Prostate gland (tissue), 2 donors: Measurements from ENCODE around the gene RHOT2. TPM values are rescaled to one million over a fixed set of nuclear protein-coding genes. Genes with fewer than 3 reads are reported as not detected.

ENCODE experiments used
- DNase-seq: peaks from one replicate; pipeline ENCODE4 v3.0.0-alpha.2; 2019; ENCODE audit warnings: low spot score
- H3K27ac ChIP-seq, 2 donors: fragments of 200-600 bp; sonication (generic); 2 replicates each; pipeline ENCODE4 v1.5.1; 2017 to 2019
- H3K27me3 ChIP-seq: fragments of 200-600 bp; sonication (generic); replicated peaks from 2 replicates; pipeline ENCODE4 v1.5.1; 2019; ENCODE audit not compliant: insufficient read depth
- H3K36me3 ChIP-seq, 2 donors: fragments of 200-600 bp; sonication (generic); 1 replicate in 1 of 2; 2 replicates in 1 of 2; pipeline versions ENCODE4 v1.5.1 to v1.8.1; 2017 to 2019
- H3K4me1 ChIP-seq: fragments of 200-600 bp; sonication (generic); replicated peaks from 2 replicates; pipeline ENCODE4 v1.5.1; 2019
- H3K4me3 ChIP-seq, 2 donors: fragments of 200-600 bp; sonication (generic); 2 replicates each; pipeline ENCODE4 v1.5.1; 2017 to 2019
- H3K9me3 ChIP-seq: fragments of 200-600 bp; sonication (generic); 2 replicates; pipeline ENCODE4 v1.5.1; 2017
- CTCF ChIP-seq, 4 experiments: fragments of 200-600 bp in 2 of 4; fragments of 450-650 bp in 2 of 4; sonication (generic) in 2 of 4; IDR thresholded peaks; 1 replicate in 3 of 4; 2 replicates in 1 of 4; pipeline ENCODE4 v1.5.1; 2016 to 2019; ENCODE audit warnings: antibody characterized with exemption in 4 of 4, mild to moderate bottlenecking in 2 of 4, moderate library complexity in 2 of 4
- POLR2A ChIP-seq: fragments of 450-650 bp; IDR thresholded peaks from one replicate; pipeline ENCODE4 v1.6.1; 2016; ENCODE audit warnings: antibody characterized with exemption, mild to moderate bottlenecking
- POLR2AphosphoS5 ChIP-seq: sonication (generic); formaldehyde crosslinking; IDR thresholded peaks from one replicate; pipeline ENCODE4 v1.6.1; 2017; ENCODE audit warnings: antibody characterized with exemption
- WGBS: methylation state at CpG from one replicate; pipeline ENCODE4 v1.1.5; 2018; 5-methylcytosine and 5-hydroxymethylcytosine counted together
- intact Hi-C: fragments of 100-400 bp; cut with DNase I; formaldehyde crosslinking; loops from one replicate; pipeline ENCODE4 v1.14.2; 2022
- total RNA-seq, 2 donors: library from RNA; depleted of rRNA; stranded (reverse); fragments of >200 nt; gene quantifications; one replicate each; pipeline ENCODE4 v1.1.0, GENCODE V29; 2016

RHOT2 gene
- total RNA-seq, 2 donors from 2014 or later, result 101 to 169 TPM

- 75% methylated on average over 31 of the region's 32 CpGs for WGBS
- intact Hi-C loops, result no loop called here
- no peaks in the 10 kb centered on the region for H3K9me3 ChIP-seq
- no peak overlapping the region for H3K27ac ChIP-seq
- no peak for DNase-seq
- H3K4me1 ChIP-seq, result peaks cover 24% of the 10 kb centered on the region
- no peaks in the 10 kb centered on the region for H3K36me3 ChIP-seq
- no peak overlapping the region for H3K4me3 ChIP-seq
- no peaks in the 10 kb centered on the region for H3K27me3 ChIP-seq
- no peak for TF ChIP-seq POLR2AphosphoS5
- no peak for TF ChIP-seq POLR2A
- no peak for TF ChIP-seq CTCF (IDR thresholded peaks at IDR 0.05)
Observed at GRCh38 chr16:645852-646678, 21.9 kb upstream of the RHOT2 start.

- no peak overlapping the region for H3K4me3 ChIP-seq
- peaks cover 24% of the 10 kb centered on the region for H3K4me1 ChIP-seq
- WGBS, result 82% methylated on average over 13 of the region's 22 CpGs
- H3K9me3 ChIP-seq, result no peaks in the 10 kb centered on the region
- intact Hi-C loops, result no loop called here
- no peaks in the 10 kb centered on the region for H3K36me3 ChIP-seq
- no peak for DNase-seq
- H3K27ac ChIP-seq, result no peak overlapping the region
- no peaks in the 10 kb centered on the region for H3K27me3 ChIP-seq
- TF ChIP-seq CTCF (IDR thresholded peaks at IDR 0.05) (no peak), POLR2A (no peak), POLR2AphosphoS5 (no peak)
Observed at GRCh38 chr16:646679-647172, 21.2 kb upstream of the RHOT2 start.

- 81% methylated on average over 19 of the region's 25 CpGs for WGBS
- H3K4me3 ChIP-seq, result no peak overlapping the region
- DNase-seq, result no peak
- H3K36me3 ChIP-seq, result no peaks in the 10 kb centered on the region
- intact Hi-C loops, result no loop called here
- TF ChIP-seq POLR2A, result no peak
- no peak for TF ChIP-seq POLR2AphosphoS5
- no peak for TF ChIP-seq CTCF (IDR thresholded peaks at IDR 0.05)
- peaks cover 24% of the 10 kb centered on the region for H3K4me1 ChIP-seq
- no peaks in the 10 kb centered on the region for H3K27me3 ChIP-seq
- peak overlapping the region in 1 of 2 donors; percentile 74 for H3K27ac ChIP-seq
- no peaks in the 10 kb centered on the region for H3K9me3 ChIP-seq
Observed at GRCh38 chr16:647173-647902, 20.6 kb upstream of the RHOT2 start.

GRCh38 chr16:648071-648780 lies 19.7 kb upstream of the RHOT2 start:
- Histone ChIP-seq H3K36me3 (no peaks in the 10 kb centered on the region), H3K27ac (peak overlapping the region; percentile 74 to 89), H3K4me1 (peaks cover 18% of the 10 kb centered on the region), H3K4me3 (peak overlapping the region; percentile 52 to 77), H3K27me3 (no peaks in the 10 kb centered on the region), H3K9me3 (no peaks in the 10 kb centered on the region)
- TF ChIP-seq CTCF (IDR thresholded peaks at IDR 0.05), result peak in 2 of 4 experiments; percentile 47 to 48
- TF ChIP-seq POLR2AphosphoS5, result no peak
- peak; percentile 38 for DNase-seq
- intact Hi-C loops, result no loop called here
- 22% methylated on average over 24 of the region's 24 CpGs for WGBS
